GM19395 (cell line): ENCODE data around the gene SLC6A17.

ENCODE experiments used
- ATAC-seq: cut with Tn5 transposase; IDR thresholded peaks from one replicate; pipeline ENCODE4 v1.9.1; 2021; ENCODE audit warnings: mild to moderate bottlenecking, moderate library complexity; ENCODE audit not compliant: unreplicated experiment

Gene SLC6A17

GRCh38 chr1:110239441-110240430 lies 89.4 kb downstream of the SLC6A17 start:
- no peak for ATAC-seq

- ATAC-seq, result no peak
These were observed 90.3 kb downstream of the SLC6A17 start for GRCh38 chr1:110240476-110241210.

GRCh38 chr1:110241516-110241915 lies 91.2 kb downstream of the SLC6A17 start:
- ATAC-seq, result no peak

- no peak for ATAC-seq
These were observed 91.8 kb downstream of the SLC6A17 start for GRCh38 chr1:110242062-110242461.

- no peak for ATAC-seq
These were observed 92.4 kb downstream of the SLC6A17 start for GRCh38 chr1:110242731-110243130.

GRCh38 chr1:110243146-110243545 lies 92.9 kb downstream of the SLC6A17 start:
- ATAC-seq, result no peak

- no peak for ATAC-seq
These were observed 93.3 kb downstream of the SLC6A17 start for GRCh38 chr1:110243574-110243973.

GRCh38 chr1:110245876-110246620 lies 95.8 kb downstream of the SLC6A17 start:
- ATAC-seq, result no peak

GRCh38 chr1:110248746-110249145 lies 98.5 kb downstream of the SLC6A17 start:
- ATAC-seq, result no peak

- ATAC-seq, result no peak
These were observed 99.0 kb downstream of the SLC6A17 start for GRCh38 chr1:110249256-110249655.

GRCh38 chr1:110250008-110250407 lies 99.7 kb downstream of the SLC6A17 start:
- ATAC-seq, result no peak

- no peak for ATAC-seq
These were observed 100.5 kb downstream of the SLC6A17 start for GRCh38 chr1:110250749-110251148.
